ENCODE measurements around the gene PON3. TPM values are rescaled to one million over a fixed set of nuclear protein-coding genes. Genes with fewer than 3 reads are reported as not detected.

PON3 gene
- total and polyA plus RNA-seq, 2 of the 8 experiments (the other 6 are each of a cell fraction or from before 2014, with no cell fraction given) = not detected

GRCh38 chr7:95405800-95406199 is 9.6 kb upstream of the PON3 start:
- Histone ChIP-seq H3K23me2 (ENCODE audit: low read depth, low read length) (no peaks in the 10 kb centered on the region), H3K4me3 (ENCODE audit: extremely low read depth in 1 of 4, insufficient read depth in 2 of 4, low read depth in 3 of 4, low read length in 4 of 4) (no peak overlapping the region), H3K14ac (ENCODE audit: insufficient read length) (no peak overlapping the region), H3K27me3 (replicated peaks in 1 of 4; ENCODE audit: control insufficient read depth in 3 of 4, extremely low read depth in 1 of 4, insufficient read depth in 3 of 4, low read length in 3 of 4) (no peaks in the 10 kb centered on the region), H3K18ac (ENCODE audit: extremely low read depth, low read length) (no peak overlapping the region), H3K4me2 (ENCODE audit: insufficient read depth in 1 of 2, low read depth in 2 of 2, low read length in 2 of 2) (no peak overlapping the region), H3K4ac (replicated peaks; ENCODE audit: insufficient read length, low read depth, low read length) (no peak overlapping the region), H3K79me2 (ENCODE audit: control insufficient read depth in 1 of 2, insufficient read depth in 2 of 2, low read length in 2 of 2) (no peaks in the 10 kb centered on the region), H3K36me3 (ENCODE audit: control insufficient read depth in 2 of 4, insufficient read depth in 4 of 4, low read length in 3 of 4) (peaks cover 0 to 13% (median 2%) of the 10 kb centered on the region in 4 experiments; a peak in 4 of 8 replicates), H2AK5ac (ENCODE audit: low read depth, low read length) (no peak overlapping the region), H3K79me1 (ENCODE audit: low read depth, low read length) (no peaks in the 10 kb centered on the region), H2BK5ac (ENCODE audit: low read depth, low read length) (no peak overlapping the region), H4K91ac (replicated peaks; ENCODE audit: insufficient read length, low read length) (no peak overlapping the region), H3K23ac (ENCODE audit: insufficient read length) (no peak overlapping the region), H2AFZ (ENCODE audit: low read length) (no peak overlapping the region), H2BK15ac (ENCODE audit: low read length) (no peak overlapping the region), H2BK12ac (ENCODE audit: low read depth, low read length) (no peak overlapping the region), H2BK20ac (ENCODE audit: low read length) (no peak overlapping the region), H3K9me3 (ENCODE audit: insufficient read depth in 2 of 2, low read depth in 1 of 2, low read length in 1 of 2) (no peaks in the 10 kb centered on the region), H3K56ac (replicated peaks; ENCODE audit: insufficient read length, low read depth, low read length) (no peak overlapping the region), H2BK120ac (replicated peaks; ENCODE audit: low read depth, low read length) (no peak overlapping the region), H4K5ac (ENCODE audit: insufficient read length, low read depth, low read length) (no peak overlapping the region), H3K4me1 (replicated peaks in 1 of 4; ENCODE audit: control insufficient read depth in 3 of 4, insufficient read depth in 4 of 4, low read length in 3 of 4) (no peaks in the 10 kb centered on the region), H4K8ac (ENCODE audit: extremely low read depth, insufficient read depth, low read length) (no peak overlapping the region), H3K9ac (replicated peaks in 1 of 4; ENCODE audit: extremely low read depth in 1 of 4, low read depth in 3 of 4, low read length in 3 of 4) (no peak overlapping the region), H3K27ac (ENCODE audit: low read depth, low read length) (no peak overlapping the region), H4K20me1 (replicated peaks in 1 of 2; ENCODE audit: control insufficient read depth in 1 of 2, insufficient read depth in 2 of 2, low read length in 2 of 2) (no peaks in the 10 kb centered on the region)
- 96% methylated on average over 6 of the region's 6 CpGs; no CpG with 5 or more reads in 1 of the 2 experiments for WGBS, 2 experiments (ENCODE audit: extremely low coverage in 1 of 2, insufficient coverage in 1 of 2, insufficient read length in 1 of 2, insufficient replicate concordance in 2 of 2, low coverage in 1 of 2, low lambda C conversion rate in 2 of 2, missing lambda C conversion rate in 1 of 2)
- TF ChIP-seq ASH2L (IDR thresholded peaks at IDR 0.05; ENCODE audit: low read length) = no peak
- no peak for TF ChIP-seq NANOG (IDR thresholded peaks at IDR 0.05; ENCODE audit: insufficient read depth, low read depth, low read length, poor library complexity, severe bottlenecking)
- no peak for TF ChIP-seq HDAC6 (IDR thresholded peaks at IDR 0.05; ENCODE audit: low read depth, low read length)
- no peak for TF ChIP-seq EZH2 (IDR thresholded peaks at IDR 0.05; ENCODE audit: low read depth, low read length, severe bottlenecking)
- no peak for TF ChIP-seq SP1 (IDR thresholded peaks at IDR 0.05; ENCODE audit: low read depth, low read length)
- TF ChIP-seq CHD2 (IDR thresholded peaks at IDR 0.05; ENCODE audit: low read length) = no peak
- no peak for TF ChIP-seq KDM1A (IDR thresholded peaks at IDR 0.05; ENCODE audit: borderline replicate concordance, low read length)
- TF ChIP-seq TAF1 (IDR thresholded peaks at IDR 0.05; ENCODE audit: low read depth, low read length) = no peak
- TF ChIP-seq KDM5A (IDR thresholded peaks at IDR 0.05; ENCODE audit: low read length) = no peak
- TF ChIP-seq CREB1 (IDR thresholded peaks at IDR 0.05) = no peak
- TF ChIP-seq CTBP2 (IDR thresholded peaks at IDR 0.05; ENCODE audit: borderline replicate concordance, insufficient read depth, insufficient read length, low read length) = no peak
- no peak for TF ChIP-seq CHD1 (IDR thresholded peaks at IDR 0.05; ENCODE audit: low read depth, low read length)
- TF ChIP-seq POLR2A (IDR thresholded peaks at IDR 0.05; ENCODE audit: control extremely low read depth in 1 of 2, low read depth in 2 of 2, low read length in 2 of 2) = no peak
- POLR2A ChIA-PET (ENCODE audit: partially characterized antibody) = no interaction called here
- DNase-seq (ENCODE audit: low read depth in 1 of 2, low spot score in 2 of 2) (no peak), FAIRE-seq (no peak)
- CTCF ChIA-PET (ENCODE audit: partially characterized antibody) = interaction anchor here (0.7 to 3.2 kb wide), 5 partner anchors 9 to 72 kb away, joined by 3 to 16 read pairs (median 5); partner anchors contain the start of gene PON3
